H9 (cell line): ENCODE results near the gene ARHGAP24. TPM values are rescaled to one million over a fixed set of nuclear protein-coding genes. Genes with fewer than 3 reads are reported as not detected.

Experiments
- DNase-seq: peaks from one replicate; pipeline ENCODE4 v3.0.0-alpha.2; 2017
- H2AFZ ChIP-seq: one replicate; pipeline ENCODE4 v1.6.1; 2013; ENCODE audit warnings: mild to moderate bottlenecking, low read length, control low read depth, moderate library complexity
- H2AK5ac ChIP-seq: 2 replicates; pipeline ENCODE4 v1.6.1; 2013; ENCODE audit warnings: low read length, control low read depth, mixed read lengths; ENCODE audit not compliant: insufficient read length
- H2BK120ac ChIP-seq: one replicate; pipeline ENCODE4 v1.6.1; 2013; ENCODE audit warnings: low read depth, mild to moderate bottlenecking, low read length, control low read depth, inconsistent platforms; ENCODE audit not compliant: poor library complexity, severe bottlenecking
- H2BK12ac ChIP-seq: 2 replicates; pipeline ENCODE4 v1.6.1; 2013; ENCODE audit warnings: low read length, control low read depth, mixed read lengths, low read depth; ENCODE audit not compliant: insufficient read length
- H2BK15ac ChIP-seq: 2 replicates; pipeline ENCODE4 v1.6.1; 2013; ENCODE audit warnings: low read depth, low read length, control low read depth
- H2BK20ac ChIP-seq: one replicate; pipeline ENCODE4 v1.6.1; 2013; ENCODE audit warnings: low read depth, mild to moderate bottlenecking, low read length, control low read depth, inconsistent platforms; ENCODE audit not compliant: poor library complexity, severe bottlenecking
- H2BK5ac ChIP-seq: 2 replicates; pipeline ENCODE4 v1.6.1; 2013; ENCODE audit warnings: low read length, control low read depth, mixed read lengths; ENCODE audit not compliant: insufficient read length
- H3K14ac ChIP-seq: 2 replicates; pipeline ENCODE4 v1.6.1; 2013; ENCODE audit warnings: low read length, control low read depth; ENCODE audit not compliant: insufficient read depth
- H3K18ac ChIP-seq: 2 replicates; pipeline ENCODE4 v1.6.1; 2013; ENCODE audit warnings: low read depth, mild to moderate bottlenecking, mixed read lengths, low read length, control low read depth; ENCODE audit not compliant: insufficient read length
- H3K23ac ChIP-seq: 2 replicates; pipeline ENCODE4 v1.6.1; 2013; ENCODE audit warnings: low read length, control low read depth, mixed read lengths, low read depth; ENCODE audit not compliant: insufficient read length
- H3K23me2 ChIP-seq: 2 replicates; pipeline ENCODE4 v1.6.1; 2013; ENCODE audit warnings: low read depth, mild to moderate bottlenecking, mixed read lengths, low read length, control low read depth; ENCODE audit not compliant: insufficient read length, poor library complexity, severe bottlenecking
- H3K27ac ChIP-seq: 2 replicates; pipeline ENCODE4 v1.5.1; 2013; ENCODE audit warnings: low read length, control low read depth, mixed read lengths, low read depth; ENCODE audit not compliant: insufficient read length
- H3K27me3 ChIP-seq: 2 replicates; pipeline ENCODE4 v1.6.1; 2013; ENCODE audit warnings: low read length, control low read depth, inconsistent platforms; ENCODE audit not compliant: insufficient read depth
- H3K4ac ChIP-seq: 2 replicates; pipeline ENCODE4 v1.6.1; 2013; ENCODE audit warnings: low read depth, mild to moderate bottlenecking, control low read depth, inconsistent platforms, low read length, moderate library complexity
- H3K4me1 ChIP-seq: 2 replicates; pipeline ENCODE4 v1.6.1; 2013; ENCODE audit warnings: low read length, control low read depth, inconsistent platforms; ENCODE audit not compliant: insufficient read depth
- H3K4me2 ChIP-seq: 2 replicates; pipeline ENCODE4 v1.6.1; 2013; ENCODE audit warnings: low read length, control low read depth, mixed read lengths; ENCODE audit not compliant: insufficient read length, insufficient read depth
- H3K56ac ChIP-seq: 2 replicates; pipeline ENCODE4 v1.6.1; 2013; ENCODE audit warnings: low read depth, mild to moderate bottlenecking, mixed read lengths, low read length, control low read depth; ENCODE audit not compliant: insufficient read length
- H3K79me1 ChIP-seq: 2 replicates; pipeline ENCODE4 v1.6.1; 2013; ENCODE audit warnings: low read depth, mild to moderate bottlenecking, moderate library complexity, low read length, control low read depth, inconsistent platforms; ENCODE audit not compliant: insufficient read depth, poor library complexity, severe bottlenecking
- H3K79me2 ChIP-seq: 2 replicates; pipeline ENCODE4 v1.6.1; 2013; ENCODE audit warnings: low read length, control low read depth, inconsistent platforms; ENCODE audit not compliant: insufficient read depth
- H3K9ac ChIP-seq: 2 replicates; pipeline ENCODE4 v1.6.1; 2013; ENCODE audit warnings: low read length, control low read depth, mixed read lengths; ENCODE audit not compliant: insufficient read length; ENCODE audit errors: extremely low read depth
- H3K9me3 ChIP-seq: one replicate; pipeline ENCODE4 v1.6.1; 2013; ENCODE audit warnings: low read depth, low read length, inconsistent platforms; ENCODE audit not compliant: control insufficient read depth
- H3T11ph ChIP-seq: one replicate; pipeline ENCODE4 v1.6.1; 2013; ENCODE audit warnings: mild to moderate bottlenecking, low read length, control low read depth, inconsistent platforms
- H4K20me1 ChIP-seq: one replicate; pipeline ENCODE4 v1.6.1; 2013; ENCODE audit not compliant: control insufficient read depth, insufficient read length, insufficient read depth
- H4K5ac ChIP-seq: 2 replicates; pipeline ENCODE4 v1.6.1; 2013; ENCODE audit warnings: low read depth, mild to moderate bottlenecking, mixed read lengths, low read length, control low read depth; ENCODE audit not compliant: insufficient read length
- H4K8ac ChIP-seq: replicated peaks from 2 replicates; pipeline ENCODE4 v1.6.1; 2013; ENCODE audit warnings: low read length, control low read depth, mixed read lengths, low read depth; ENCODE audit not compliant: insufficient read length
- H4K91ac ChIP-seq: 2 replicates; pipeline ENCODE4 v1.6.1; 2013; ENCODE audit warnings: low read depth, mild to moderate bottlenecking, moderate library complexity, mixed read lengths, low read length, control low read depth; ENCODE audit not compliant: insufficient read length
- H3K27ac Mint-ChIP-seq, 3 experiments: 2 replicates in 2 of 3; 3 replicates in 1 of 3; pipeline ENCODE4 v1.8.0; 2020 to 2021; ENCODE audit warnings: mixed read lengths in 3 of 3, mild to moderate bottlenecking in 1 of 3, moderate library complexity in 1 of 3
- H3K27me3 Mint-ChIP-seq: 2 replicates; pipeline ENCODE4 v1.8.0; 2021; ENCODE audit warnings: low read depth, mild to moderate bottlenecking, moderate library complexity, mixed read lengths
- H3K36me3 Mint-ChIP-seq, 3 experiments: 2 replicates in 2 of 3; 3 replicates in 1 of 3; pipeline ENCODE4 v1.8.0; 2020 to 2021; ENCODE audit warnings: low read depth in 3 of 3, mixed read lengths in 3 of 3; ENCODE audit not compliant: insufficient read depth in 1 of 3
- H3K4me1 Mint-ChIP-seq, 2 experiments: 2 replicates each; pipeline ENCODE4 v1.8.0; 2020; ENCODE audit warnings: mixed read lengths in 2 of 2
- H3K4me3 Mint-ChIP-seq, 2 experiments: 2 replicates in 1 of 2; 3 replicates in 1 of 2; pipeline ENCODE4 v1.8.0; 2020 to 2021; ENCODE audit warnings: mild to moderate bottlenecking in 2 of 2, mixed read lengths in 2 of 2, moderate library complexity in 1 of 2
- H3K9me3 Mint-ChIP-seq, 2 experiments: 2 replicates in 1 of 2; 3 replicates in 1 of 2; pipeline ENCODE4 v1.8.0; 2020; ENCODE audit warnings: mild to moderate bottlenecking in 2 of 2, mixed read lengths in 2 of 2, moderate library complexity in 1 of 2
- WGBS: extraction: QIAGEN DNeasy Blood & Tissue Kit; methylation state at CpG from one replicate; pipeline ENCODE4 v1.1.7; 2013; ENCODE audit warnings: missing lambda C conversion rate, low lambda C conversion rate, mixed read lengths; ENCODE audit not compliant: insufficient read length; ENCODE audit errors: extremely low coverage; 5-methylcytosine and 5-hydroxymethylcytosine counted together
- total RNA-seq: library from RNA; stranded (reverse); gene quantifications from 2 replicates; pipeline ENCODE4 v1.2.1, GENCODE V29; 2021
- TF ChIP-seq, protein P1 (sequence below): fragments of 200-600 bp; sonication (generic); conservative IDR thresholded peaks from 3 replicates; pipeline ENCODE4 v1.8.0; 2021; ENCODE audit warnings: antibody characterized with exemption, mild to moderate bottlenecking

Gene ARHGAP24
- total RNA-seq, 1 experiment from 2014 or later: 0.37 TPM

DNA sequence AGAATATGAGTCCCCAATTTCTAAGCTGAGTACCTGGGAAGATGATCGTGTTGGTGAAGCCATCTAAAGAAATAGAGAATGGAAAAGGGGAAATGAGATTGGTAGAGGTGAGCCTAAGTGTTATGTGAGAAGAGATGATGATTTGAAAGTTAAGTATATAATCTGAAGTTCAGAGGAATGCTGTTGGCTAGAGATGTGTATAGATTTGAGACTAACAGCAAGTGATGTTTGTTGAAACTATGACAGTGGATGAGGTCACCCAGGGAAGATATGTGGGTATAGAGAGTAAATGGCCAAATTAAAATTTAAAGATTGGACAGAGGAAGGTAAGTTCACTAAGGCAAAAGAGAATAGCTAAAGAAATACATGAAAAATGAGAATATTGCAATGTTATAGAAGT lies 560.7 kb downstream of the ARHGAP24 start:
- Histone ChIP-seq H4K20me1 (no peaks in the 10 kb centered on the region), H3K18ac (no peak overlapping the region), H4K8ac (no peak overlapping the region), H2BK20ac (no peak overlapping the region), H4K91ac (no peak overlapping the region), H3K23ac (no peak overlapping the region), H3K79me2 (no peaks in the 10 kb centered on the region), H2BK15ac (no peak overlapping the region), H2AFZ (no peak overlapping the region), H2BK120ac (no peak overlapping the region), H3K27ac (no peak overlapping the region), H4K5ac (no peak overlapping the region), H3K79me1 (no peaks in the 10 kb centered on the region), H3K4me2 (no peak overlapping the region), H3K56ac (no peak overlapping the region), H3T11ph (no peak overlapping the region), H3K27me3 (no peaks in the 10 kb centered on the region), H2BK12ac (no peak overlapping the region), H3K9me3 (no peaks in the 10 kb centered on the region), H3K14ac (no peak overlapping the region), H2BK5ac (no peak overlapping the region), H3K23me2 (no peaks in the 10 kb centered on the region), H3K9ac (no peak overlapping the region), H3K4ac (no peak overlapping the region), H2AK5ac (no peak overlapping the region), H3K4me1 (peaks cover 2% of the 10 kb centered on the region; the same call in 1 of the 2 replicates)
- H3K9me3 Mint-ChIP-seq: no peaks in the 10 kb centered on the region
- H3K36me3 Mint-ChIP-seq: 0 out of 7 replicates have a peak, but pooled peaks cover 0 to 2% (median 0%) of the 10 kb centered on the region in 3 experiments
- H3K4me1 Mint-ChIP-seq: peaks cover 4 to 14% of the 10 kb centered on the region in 2 experiments; a peak in 2 of 4 replicates
- WGBS: no CpG with 5 or more reads among the region's 1 CpG
- H3K27ac Mint-ChIP-seq: no peak overlapping the region
- no peak for DNase-seq
- no peak overlapping the region for H3K4me3 Mint-ChIP-seq
- TF ChIP-seq, protein P1, sequence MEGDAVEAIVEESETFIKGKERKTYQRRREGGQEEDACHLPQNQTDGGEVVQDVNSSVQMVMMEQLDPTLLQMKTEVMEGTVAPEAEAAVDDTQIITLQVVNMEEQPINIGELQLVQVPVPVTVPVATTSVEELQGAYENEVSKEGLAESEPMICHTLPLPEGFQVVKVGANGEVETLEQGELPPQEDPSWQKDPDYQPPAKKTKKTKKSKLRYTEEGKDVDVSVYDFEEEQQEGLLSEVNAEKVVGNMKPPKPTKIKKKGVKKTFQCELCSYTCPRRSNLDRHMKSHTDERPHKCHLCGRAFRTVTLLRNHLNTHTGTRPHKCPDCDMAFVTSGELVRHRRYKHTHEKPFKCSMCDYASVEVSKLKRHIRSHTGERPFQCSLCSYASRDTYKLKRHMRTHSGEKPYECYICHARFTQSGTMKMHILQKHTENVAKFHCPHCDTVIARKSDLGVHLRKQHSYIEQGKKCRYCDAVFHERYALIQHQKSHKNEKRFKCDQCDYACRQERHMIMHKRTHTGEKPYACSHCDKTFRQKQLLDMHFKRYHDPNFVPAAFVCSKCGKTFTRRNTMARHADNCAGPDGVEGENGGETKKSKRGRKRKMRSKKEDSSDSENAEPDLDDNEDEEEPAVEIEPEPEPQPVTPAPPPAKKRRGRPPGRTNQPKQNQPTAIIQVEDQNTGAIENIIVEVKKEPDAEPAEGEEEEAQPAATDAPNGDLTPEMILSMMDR: no peak
- H3K27me3 Mint-ChIP-seq: no peaks in the 10 kb centered on the region
